Gastroesophageal sphincter (tissue), 3 donors: Measurements from ENCODE around the gene TMEM175.

Experiments
- CTCF ChIP-seq, 4 experiments: fragments of 200-600 bp in 2 of 4; fragments of 450-650 bp in 2 of 4; sonication (generic) in 1 of 4; IDR thresholded peaks; one replicate each; pipeline ENCODE4 v1.5.1; 2017 to 2019; ENCODE audit warnings: antibody characterized with exemption in 4 of 4, mild to moderate bottlenecking in 2 of 4, moderate library complexity in 2 of 4
- EP300 ChIP-seq: sonication (generic); formaldehyde crosslinking; IDR thresholded peaks from one replicate; pipeline ENCODE4 v1.6.1; 2017; ENCODE audit warnings: antibody characterized with exemption, mild to moderate bottlenecking
- POLR2A ChIP-seq, 2 donors: fragments of 450-650 bp; IDR thresholded peaks; one replicate each; pipeline ENCODE4 v1.6.1; 2017; ENCODE audit warnings: antibody characterized with exemption in 2 of 2, mild to moderate bottlenecking in 2 of 2, moderate library complexity in 1 of 2

GRCh38 chr4:947491-947971, 15.3 kb downstream of the TMEM175 start:
- TF ChIP-seq CTCF (IDR thresholded peaks at IDR 0.05) (no peak), POLR2A (IDR thresholded peaks at IDR 0.05) (no peak), EP300 (no peak)
